Neural cell (in vitro differentiated cells): ENCODE data around the gene ZNRD2. TPM values are rescaled to one million over a fixed set of nuclear protein-coding genes. Genes with fewer than 3 reads are reported as not detected.

ENCODE experiments used
- H2AFZ ChIP-seq: fragments of 200-600, 300-800 bp; sonication (generic), shearing (Covaris generic); 2 replicates; pipeline ENCODE4 v1.6.0; 2014; ENCODE audit warnings: low read depth, mild to moderate bottlenecking, antibody characterized with exemption, low read length, moderate library complexity
- H3F3A ChIP-seq: fragments of 200-600 bp; shearing (Covaris generic); 2 replicates; pipeline ENCODE4 v1.6.1; 2016; ENCODE audit warnings: mild to moderate bottlenecking, moderate library complexity, mixed read lengths, antibody characterized with exemption, low read length; ENCODE audit not compliant: insufficient read depth, poor library complexity, severe bottlenecking
- H3K27ac ChIP-seq: fragments of 200-600, 300-800 bp; sonication (generic), shearing (Covaris generic); 2 replicates; pipeline ENCODE4 v1.5.1; 2014; ENCODE audit warnings: mild to moderate bottlenecking, low read length, moderate library complexity
- H3K27me3 ChIP-seq: fragments of 300-800, 200-600 bp; sonication (generic), shearing (Covaris generic); 2 replicates; pipeline ENCODE4 v1.6.0; 2014; ENCODE audit warnings: mild to moderate bottlenecking, low read depth, low read length, moderate library complexity; ENCODE audit not compliant: insufficient read depth
- H3K36me3 ChIP-seq: fragments of 300-800, 200-600 bp; sonication (generic), shearing (Covaris generic); 2 replicates; pipeline ENCODE4 v1.5.1; 2014; ENCODE audit warnings: mild to moderate bottlenecking, antibody characterized with exemption, low read length, moderate library complexity; ENCODE audit not compliant: insufficient read depth
- H3K4me2 ChIP-seq: fragments of 300-800, 200-600 bp; sonication (generic), shearing (Covaris generic); 2 replicates; pipeline ENCODE4 v1.6.0; 2014; ENCODE audit warnings: mild to moderate bottlenecking, low read length
- H3K4me3 ChIP-seq: fragments of 300-800, 200-600 bp; sonication (generic), shearing (Covaris generic); 2 replicates; pipeline ENCODE4 v1.5.1; 2014; ENCODE audit warnings: mild to moderate bottlenecking, low read length, moderate library complexity
- H3K79me2 ChIP-seq: fragments of 200-600 bp; shearing (Covaris generic); replicated peaks from 2 replicates; pipeline ENCODE4 v1.6.0; 2014; ENCODE audit warnings: mild to moderate bottlenecking, low read length, moderate library complexity; ENCODE audit not compliant: insufficient read depth
- H3K9ac ChIP-seq: fragments of 300-800, 200-600 bp; sonication (generic), shearing (Covaris generic); 2 replicates; pipeline ENCODE4 v1.6.1; 2016; ENCODE audit warnings: mild to moderate bottlenecking, low read length, mixed read lengths
- H3K9me2 ChIP-seq: fragments of 200-600 bp; shearing (Covaris generic); 2 replicates; pipeline ENCODE4 v1.6.1; 2016; ENCODE audit warnings: mild to moderate bottlenecking, low read length, mixed read lengths; ENCODE audit not compliant: insufficient read depth
- H3K9me3 ChIP-seq: fragments of 200-600, 300-800 bp; sonication (generic), shearing (Covaris generic); 2 replicates; pipeline ENCODE4 v1.6.1; 2016; ENCODE audit warnings: mild to moderate bottlenecking, mixed run types, low read length, moderate library complexity, mixed read lengths
- H4K20me1 ChIP-seq: fragments of 200-600 bp; shearing (Covaris generic); 2 replicates; pipeline ENCODE4 v1.6.1; 2016; ENCODE audit warnings: mild to moderate bottlenecking, mixed run types; ENCODE audit not compliant: insufficient read depth
- CTCF ChIP-seq: fragments of 450-650 bp; IDR thresholded peaks from 2 replicates; pipeline ENCODE4 v1.5.1; 2014; ENCODE audit warnings: antibody characterized with exemption, mild to moderate bottlenecking, moderate library complexity; ENCODE audit not compliant: poor library complexity, severe bottlenecking
- EP300 ChIP-seq: fragments of 450-650 bp; conservative IDR thresholded peaks from 2 replicates; pipeline ENCODE4 v1.6.1; 2014; ENCODE audit warnings: antibody characterized with exemption, mild to moderate bottlenecking, moderate library complexity; ENCODE audit not compliant: poor library complexity, severe bottlenecking
- EZH2 ChIP-seq: fragments of 200-600, 300-800 bp; shearing (Covaris generic), sonication (generic); IDR thresholded peaks from 2 replicates; pipeline ENCODE4 v1.6.1; 2014; ENCODE audit warnings: antibody characterized with exemption, low read length, borderline replicate concordance, mild to moderate bottlenecking; ENCODE audit not compliant: insufficient read depth, poor library complexity, severe bottlenecking
- MXI1 ChIP-seq: fragments of 450-650 bp; conservative IDR thresholded peaks from 2 replicates; pipeline ENCODE4 v1.6.1; 2014; ENCODE audit warnings: antibody characterized with exemption, mild to moderate bottlenecking; ENCODE audit not compliant: poor library complexity, severe bottlenecking
- POLR2AphosphoS5 ChIP-seq: IDR thresholded peaks from 2 replicates; pipeline ENCODE4 v1.6.1; 2012
- RAD21 ChIP-seq: fragments of 450-650 bp; conservative IDR thresholded peaks from 2 replicates; pipeline ENCODE4 v1.6.1; 2014; ENCODE audit warnings: antibody characterized with exemption, mild to moderate bottlenecking, moderate library complexity
- REST ChIP-seq: IDR thresholded peaks from 2 replicates; pipeline ENCODE4 v1.6.1; 2012; ENCODE audit warnings: borderline replicate concordance
- SMC3 ChIP-seq: fragments of 450-650 bp; conservative IDR thresholded peaks from 2 replicates; pipeline ENCODE4 v1.6.1; 2014; ENCODE audit warnings: antibody characterized with exemption, mild to moderate bottlenecking, moderate library complexity; ENCODE audit not compliant: poor library complexity
- TAF1 ChIP-seq: IDR thresholded peaks from 2 replicates; pipeline ENCODE4 v1.6.1; 2012; ENCODE audit warnings: low read depth
- polyA plus RNA-seq: library from polyadenylated mRNA; depleted of rRNA; stranded (reverse); fragments of >200 nt; gene quantifications from 2 replicates; pipeline ENCODE4 v1.2.3, GENCODE V29; 2014

ZNRD2 gene
- polyA plus RNA-seq, 1 donor from 2014 or later = 36.2 TPM

- no peak overlapping the region for H3K27ac ChIP-seq
- no peaks in the 10 kb centered on the region for H4K20me1 ChIP-seq
- no peaks in the 10 kb centered on the region for H3F3A ChIP-seq
- H3K4me2 ChIP-seq = no peak overlapping the region
- no peak overlapping the region for H2AFZ ChIP-seq
- no peaks in the 10 kb centered on the region for H3K9me3 ChIP-seq
- peak overlapping the region; percentile 59 for H3K4me3 ChIP-seq
- no peaks in the 10 kb centered on the region for H3K9me2 ChIP-seq
- H3K9ac ChIP-seq = peak overlapping the region; percentile 46
- H3K27me3 ChIP-seq = no peaks in the 10 kb centered on the region
- H3K79me2 ChIP-seq = no peaks in the 10 kb centered on the region
- TF ChIP-seq EZH2 (no peak), TAF1 (no peak), REST (no peak), MXI1 (no peak), POLR2AphosphoS5 (no peak), EP300 (no peak)
- no peaks in the 10 kb centered on the region for H3K36me3 ChIP-seq
Observed at GRCh38 chr11:65557280-65558001, 12.8 kb upstream of the ZNRD2 start.

- peak within 1 kb of the TSS; percentile 46 for H3K9ac ChIP-seq
- no peak within 1 kb of the TSS for H2AFZ ChIP-seq
Observed at GRCh38 chr11:65558002-65558929, 12.0 kb upstream of the ZNRD2 start, which contains the start of gene LTBP3. Gene LTBP3 (minus strand): TSS chr11:65558359. CDS start chr11:65557959, 400 bp downstream.

More at GRCh38 chr11:65558002-65558929, 12.0 kb upstream of the ZNRD2 start, which contains the start of gene LTBP3:
- H4K20me1 ChIP-seq = no peaks in the 10 kb centered on the region
- H3K27me3 ChIP-seq = no peaks in the 10 kb centered on the region
- no peak for TF ChIP-seq CTCF
- TF ChIP-seq RAD21 = no peak
- no peak for TF ChIP-seq EP300
- TF ChIP-seq TAF1 = no peak
- no peak for TF ChIP-seq MXI1
- TF ChIP-seq REST = no peak
- TF ChIP-seq EZH2 = no peak
- TF ChIP-seq POLR2AphosphoS5 = no peak
- no peak for TF ChIP-seq SMC3
- H3K9me2 ChIP-seq = no peaks in the 10 kb centered on the region
- H3K4me3 ChIP-seq = peak within 1 kb of the TSS; percentile 59
- H3K27ac ChIP-seq = no peak within 1 kb of the TSS
- H3K4me2 ChIP-seq = no peak within 1 kb of the TSS
- no peaks in the 10 kb centered on the region for H3K79me2 ChIP-seq
- no peaks in the 10 kb centered on the region for H3F3A ChIP-seq
- no peaks in the 10 kb centered on the region for H3K36me3 ChIP-seq
- no peaks in the 10 kb centered on the region for H3K9me3 ChIP-seq
